ENCODE results near the gene CCNE1.
"Not testable (repeated sequence)": the region's sequence is repeated elsewhere in the genome, so short reads cannot be mapped to it uniquely, and the experiment has no call there.

CCNE1 gene

GRCh38 chr19:29787281-29787680 lies 24.5 kb upstream of the CCNE1 start:
- DNase-seq (ENCODE audit: low spot score), result no peak

- no peak for DNase-seq (ENCODE audit: low spot score)
Measured at GRCh38 chr19:29789007-29789406, 22.8 kb upstream of the CCNE1 start.

DNA sequence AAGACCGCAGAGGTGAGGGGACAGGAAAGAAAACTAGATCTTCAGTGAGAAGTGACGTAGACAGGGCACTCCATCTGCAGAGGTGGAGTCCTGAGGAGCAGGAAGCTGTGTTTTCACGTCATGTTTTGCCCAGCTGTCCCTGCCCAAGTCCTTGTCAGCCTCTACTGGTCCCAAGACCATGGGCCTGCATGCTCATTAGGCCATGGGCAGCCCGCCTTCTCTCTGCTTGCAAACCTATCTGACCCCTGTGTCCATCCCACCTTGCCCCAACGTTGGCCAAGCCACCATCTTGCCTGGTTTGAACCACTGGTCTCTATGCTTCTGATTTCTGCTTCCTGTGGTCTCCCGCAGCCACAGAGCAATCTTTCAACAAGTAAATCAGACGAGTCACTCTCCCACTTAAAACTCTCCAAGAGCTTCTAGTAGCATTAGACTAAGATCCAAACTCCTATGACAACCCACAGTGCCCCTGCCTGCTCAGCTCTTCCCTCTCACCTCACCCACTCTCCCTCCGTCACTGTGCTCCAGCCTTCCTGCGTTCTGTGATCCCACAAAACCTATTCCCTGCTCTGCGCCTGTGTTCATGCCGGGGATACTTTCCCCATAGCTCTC lies 18.6 kb upstream of the CCNE1 start:
- DNase-seq (ENCODE audit: low spot score), result no peak

DNA sequence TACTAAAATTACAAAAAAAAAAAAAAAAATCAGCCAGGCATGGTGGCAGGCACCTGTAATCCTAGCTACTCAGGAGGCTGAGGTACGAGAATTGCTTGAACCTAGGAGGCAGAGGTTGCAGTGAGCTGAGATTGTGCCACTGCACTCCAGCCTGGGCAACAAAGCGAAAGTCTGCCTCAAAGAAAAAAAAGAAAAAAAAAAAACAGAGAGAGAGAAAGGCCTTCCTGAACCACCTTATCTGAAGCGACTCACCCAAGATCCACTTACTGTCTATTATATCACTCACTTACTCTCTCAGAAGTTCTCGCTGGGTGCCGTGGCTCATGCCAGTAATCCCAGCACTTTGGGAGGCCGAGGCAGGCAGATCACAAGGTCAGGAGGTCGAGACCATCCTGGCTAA lies 17.3 kb upstream of the CCNE1 start:
- DNase-seq (ENCODE audit: low spot score), result not testable (repeated sequence)

DNA sequence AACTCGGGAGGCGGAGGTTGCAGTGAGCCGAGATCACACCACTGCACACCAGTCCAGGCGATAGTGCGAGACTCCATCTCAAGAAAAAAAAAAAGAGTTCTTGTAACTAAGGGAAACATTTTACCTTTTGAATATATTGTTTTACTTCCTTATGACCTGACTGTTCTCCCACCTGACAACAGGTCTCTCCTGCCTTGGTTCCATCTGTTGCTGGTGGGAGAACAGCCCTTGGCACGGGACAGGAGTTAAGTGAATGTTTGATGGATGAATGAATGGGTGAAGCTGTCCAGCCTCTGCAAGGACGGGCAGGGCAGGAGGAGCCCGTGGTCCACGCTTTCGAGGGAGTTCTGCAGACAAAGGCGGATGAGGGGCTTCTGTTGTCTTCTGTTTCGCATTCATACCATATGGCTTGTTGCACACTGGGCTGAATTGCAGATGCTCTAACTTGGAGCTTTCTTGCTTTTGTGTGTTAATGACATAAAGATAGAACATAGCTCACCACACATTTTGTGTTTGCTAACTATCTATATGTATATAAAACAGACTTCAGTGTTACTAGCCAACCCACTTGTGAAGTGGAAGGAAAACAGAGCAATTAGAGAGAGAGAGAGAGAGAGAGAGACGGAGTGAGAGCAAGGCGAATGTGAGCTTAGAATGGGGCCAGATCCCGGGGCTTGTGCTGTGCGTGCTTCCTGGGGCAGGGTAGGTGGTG lies 16.2 kb upstream of the CCNE1 start:
- DNase-seq (ENCODE audit: low spot score), result no peak

DNA sequence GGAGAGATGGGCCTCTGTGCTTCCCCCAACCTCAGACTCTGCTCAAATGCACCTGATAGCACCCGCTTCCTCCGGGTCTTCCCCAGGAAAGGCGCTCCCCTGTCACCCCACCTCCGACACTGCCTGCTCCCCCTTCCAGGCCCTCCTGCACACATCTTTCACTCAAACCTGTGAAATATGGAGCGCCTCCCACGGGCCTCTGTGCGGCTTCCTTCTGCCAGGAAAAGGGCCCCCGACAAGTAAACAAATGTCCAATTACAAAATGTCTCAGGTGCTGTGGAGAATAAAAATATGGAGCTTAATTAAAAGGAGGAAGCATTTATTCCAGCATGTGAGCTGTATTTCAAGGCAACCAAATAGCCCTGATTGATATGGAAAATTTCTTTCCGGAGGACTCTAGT lies 15.6 kb upstream of the CCNE1 start:
- no peak for DNase-seq (ENCODE audit: low spot score)

DNA sequence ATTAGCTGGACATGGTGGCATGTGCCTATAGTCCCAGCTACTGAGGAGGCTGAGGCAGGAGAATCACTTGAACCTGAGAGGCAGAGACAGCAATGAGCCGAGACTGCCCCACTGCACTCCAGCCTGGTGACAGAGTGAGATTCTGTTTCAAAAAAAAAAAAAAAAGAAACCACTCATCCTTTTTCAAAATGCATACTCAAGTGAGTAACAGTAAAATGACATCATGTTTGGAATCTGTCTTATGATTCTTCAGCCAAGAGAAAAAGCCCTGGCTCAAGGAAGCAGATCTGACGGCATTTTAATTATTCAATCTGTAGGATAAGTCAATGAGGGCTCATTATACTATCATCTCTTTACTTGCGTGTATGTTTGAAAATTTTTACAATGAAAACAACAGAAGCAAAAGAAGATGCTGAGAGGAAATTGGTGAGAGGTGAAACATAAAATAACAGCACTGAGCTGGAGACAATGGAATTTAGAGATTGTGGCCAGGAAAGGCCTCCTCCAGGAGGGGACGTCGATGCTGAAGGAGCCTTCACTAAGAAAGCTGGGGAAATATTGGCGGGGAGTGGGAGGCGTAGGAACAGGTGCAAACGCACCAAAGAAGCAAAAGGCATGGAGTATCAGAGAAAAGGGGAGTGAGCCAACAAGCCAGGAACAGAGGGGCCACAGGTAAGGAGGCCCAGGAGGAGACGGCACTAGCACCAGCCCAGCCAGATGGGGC lies 12.9 kb upstream of the CCNE1 start:
- no peak for DNase-seq (ENCODE audit: low spot score)

GRCh38 chr19:29800100-29800825 lies 11.5 kb upstream of the CCNE1 start:
- no peak for DNase-seq (ENCODE audit: low spot score)

DNA sequence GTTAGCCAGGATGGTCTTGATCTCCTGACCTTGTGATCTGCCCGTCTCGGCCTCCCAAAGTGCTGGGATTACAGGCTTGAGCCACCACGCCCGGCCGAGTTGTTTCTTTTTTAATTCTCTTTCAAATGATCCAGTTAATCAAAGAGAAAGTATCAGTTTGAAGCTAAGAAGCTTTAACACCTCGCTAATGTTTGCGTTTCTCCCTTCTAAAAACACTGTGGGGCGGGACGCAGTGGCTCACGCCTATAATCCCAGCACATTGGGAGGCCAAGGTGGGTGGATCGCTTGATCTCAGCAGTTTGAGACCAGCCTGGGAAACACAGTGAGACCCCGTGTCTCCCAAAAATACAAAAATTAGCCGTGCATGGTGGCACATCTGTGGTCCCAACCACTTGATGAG lies 7.8 kb upstream of the CCNE1 start:
- DNase-seq (ENCODE audit: low spot score), result not testable (repeated sequence)

- DNase-seq (ENCODE audit: low spot score), result no peak
Measured at GRCh38 chr19:29804493-29804892, 7.3 kb upstream of the CCNE1 start.

- no peak for DNase-seq (ENCODE audit: low spot score)
Measured at GRCh38 chr19:29805031-29805965, 6.5 kb upstream of the CCNE1 start.

DNA sequence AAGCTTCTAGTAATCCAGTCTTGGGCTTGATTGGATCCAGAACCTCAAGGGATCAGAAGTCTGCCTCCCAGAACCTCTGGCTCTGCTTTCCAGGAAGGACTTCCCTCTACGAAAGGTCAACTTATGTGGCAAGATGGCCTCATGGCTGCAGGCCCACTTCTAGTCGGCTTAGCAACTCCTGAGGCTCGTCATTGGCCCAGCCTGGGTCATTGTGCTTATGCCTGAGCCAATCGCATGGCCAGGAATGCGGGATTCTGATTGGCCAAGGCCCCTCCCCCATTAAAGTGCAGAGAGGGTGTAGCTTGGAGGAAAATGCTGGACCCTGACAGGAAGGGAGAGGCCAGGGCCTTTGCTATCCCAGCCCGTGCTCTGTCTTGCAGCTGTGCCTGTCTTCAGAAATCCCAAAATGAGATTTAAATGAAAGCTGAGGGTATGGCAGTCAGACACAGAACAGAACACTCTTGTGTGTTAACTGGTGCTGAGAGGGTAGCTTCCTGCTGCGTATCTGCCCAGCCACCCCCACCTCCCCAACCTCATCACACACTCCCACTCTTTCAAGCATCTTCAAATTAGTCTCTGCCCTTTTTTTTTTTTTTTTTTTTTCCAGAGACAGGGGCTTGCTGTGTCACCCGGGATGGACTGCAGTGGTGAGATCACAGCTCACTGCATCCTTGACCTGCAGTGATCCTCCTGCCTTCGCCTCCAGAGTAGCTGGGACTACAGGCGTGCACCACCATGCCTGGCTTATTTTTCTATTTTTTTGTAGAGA lies 5.5 kb upstream of the CCNE1 start:
- DNase-seq (ENCODE audit: low spot score), result peak; percentile 69

- no peak for DNase-seq (ENCODE audit: low spot score)
Measured at GRCh38 chr19:29807178-29807577, 4.6 kb upstream of the CCNE1 start.

DNA sequence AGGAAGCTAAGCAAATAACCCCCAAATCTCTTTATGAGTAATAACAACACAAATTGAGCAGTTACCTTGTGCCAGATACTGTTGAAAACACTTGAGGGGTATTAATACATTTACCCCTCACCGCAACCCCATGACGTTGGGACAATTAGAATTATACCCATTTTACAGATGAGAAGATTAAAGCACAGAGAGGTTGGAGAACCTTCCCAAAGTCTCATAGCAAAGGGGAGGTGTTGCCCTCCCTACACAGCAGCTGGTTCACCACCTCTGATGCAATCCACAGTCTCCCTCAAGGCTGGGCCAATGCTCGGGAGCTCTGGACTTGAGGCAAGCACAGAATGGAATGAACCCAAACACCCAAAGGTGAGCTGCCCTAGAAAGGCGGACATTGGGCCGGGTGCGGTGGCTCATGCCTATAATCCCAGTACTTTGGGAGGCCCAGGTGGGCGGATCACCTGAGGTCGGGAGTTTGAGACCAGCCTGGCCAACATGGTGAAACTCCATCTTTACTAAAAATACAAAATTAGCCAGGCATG lies 3.9 kb upstream of the CCNE1 start:
- no peak for DNase-seq (ENCODE audit: low spot score)

DNA sequence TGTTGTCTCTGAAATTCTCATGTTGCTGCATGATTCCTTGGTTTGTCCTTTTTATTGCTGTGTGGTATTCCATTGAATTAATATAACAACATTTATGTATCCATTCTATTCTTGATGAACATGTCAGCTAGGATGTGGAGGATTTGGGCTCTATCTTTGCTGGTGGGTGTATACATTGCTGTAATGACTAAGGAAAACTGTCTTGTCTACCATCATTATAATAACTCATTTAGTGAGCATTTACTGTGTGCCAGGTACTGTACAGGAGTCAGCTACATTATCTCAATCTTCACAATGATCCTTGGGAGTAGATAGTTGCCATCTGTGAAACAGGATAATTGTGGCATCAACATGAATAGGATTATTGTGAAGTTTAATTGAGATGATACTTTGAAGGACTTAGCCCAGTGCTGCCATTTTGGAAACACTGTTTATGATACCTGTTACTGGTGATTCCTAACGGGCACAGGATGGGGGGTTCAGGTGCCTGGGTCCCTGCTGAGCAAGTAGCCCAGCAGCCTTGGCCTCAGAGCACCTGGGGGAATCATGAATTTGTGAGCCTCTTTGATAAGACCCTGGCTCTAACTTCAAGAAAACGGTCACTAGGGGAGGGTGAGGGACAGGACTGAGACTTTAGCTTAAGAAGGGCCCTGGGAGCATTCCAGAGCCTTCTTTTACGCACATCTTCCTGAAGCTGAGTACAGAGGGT lies 1.8 kb upstream of the CCNE1 start:
- DNase-seq (ENCODE audit: low spot score), result no peak

DNA sequence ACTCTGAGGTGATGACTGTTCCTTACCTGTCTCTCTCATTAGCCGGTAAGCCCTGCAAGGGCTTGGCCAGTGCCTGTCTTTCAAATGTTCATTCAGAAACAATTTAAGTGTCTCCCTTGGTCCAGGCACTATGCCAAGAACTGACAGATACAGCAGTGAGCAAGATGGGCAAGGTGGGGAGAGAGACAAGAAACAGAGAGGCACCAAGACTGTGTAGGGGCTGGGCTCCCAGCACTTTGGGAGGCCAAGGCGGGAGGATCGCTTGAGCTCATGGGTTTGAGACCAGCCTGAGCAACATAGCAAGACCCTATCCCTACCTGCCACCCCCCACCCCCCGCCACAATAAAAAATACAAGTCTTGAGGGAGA lies 1.3 kb upstream of the CCNE1 start:
- no peak for DNase-seq (ENCODE audit: low spot score)

DNA sequence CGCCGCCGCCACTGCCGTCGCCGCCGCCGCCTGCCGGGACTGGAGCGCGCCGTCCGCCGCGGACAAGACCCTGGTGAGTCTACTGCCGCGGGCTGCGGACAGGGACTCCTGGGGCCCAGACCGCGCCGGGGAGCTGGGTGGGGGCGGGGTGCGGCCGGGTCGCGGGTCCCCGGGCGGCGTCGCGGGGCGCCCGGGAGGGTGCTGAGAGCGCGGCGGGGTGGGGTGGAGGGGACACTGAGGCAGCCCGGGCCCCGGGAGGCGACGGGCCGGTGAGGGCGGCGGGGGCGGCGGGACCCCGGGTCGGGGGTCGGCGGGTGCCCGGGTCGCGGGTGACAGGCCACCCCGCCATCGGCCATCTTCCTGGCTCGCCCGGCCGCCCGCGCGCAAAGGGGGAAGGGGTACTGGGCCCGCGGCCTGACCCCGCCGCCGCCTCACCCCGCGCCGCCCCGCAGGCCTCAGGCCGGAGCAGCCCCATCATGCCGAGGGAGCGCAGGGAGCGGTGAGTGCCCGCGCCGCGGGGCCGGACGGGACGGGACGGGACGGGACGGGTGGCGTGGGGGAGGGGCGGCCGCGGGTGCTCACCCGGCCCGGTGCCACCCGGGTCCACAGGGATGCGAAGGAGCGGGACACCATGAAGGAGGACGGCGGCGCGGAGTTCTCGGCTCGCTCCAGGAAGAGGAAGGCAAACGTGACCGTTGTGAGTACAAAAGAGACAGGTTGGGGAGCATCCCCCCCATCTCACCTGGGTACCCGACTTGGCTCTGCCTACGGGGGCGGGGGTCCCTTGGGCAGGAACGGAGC lies 489 bp downstream of the CCNE1 start:
- peak; percentile 61 for DNase-seq (ENCODE audit: low spot score)

DNA sequence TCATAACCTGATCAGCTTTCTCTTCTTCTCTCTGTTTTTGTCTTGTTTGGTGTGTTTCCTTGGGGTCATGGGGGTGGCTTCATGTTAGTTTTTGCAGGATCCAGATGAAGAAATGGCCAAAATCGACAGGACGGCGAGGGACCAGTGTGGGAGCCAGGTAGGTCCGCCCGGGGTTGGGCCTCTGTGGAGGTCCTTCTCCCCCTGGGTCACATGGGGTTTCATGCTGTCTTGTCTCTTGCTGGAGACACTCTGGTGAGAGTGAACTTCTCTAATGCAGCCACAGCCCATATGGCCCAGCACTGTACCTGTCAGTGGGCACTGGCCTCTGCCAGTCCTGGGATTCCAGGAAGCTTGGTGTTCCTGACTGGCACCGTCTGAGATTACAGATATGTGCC lies 1.1 kb downstream of the CCNE1 start:
- no peak for DNase-seq (ENCODE audit: low spot score)

DNA sequence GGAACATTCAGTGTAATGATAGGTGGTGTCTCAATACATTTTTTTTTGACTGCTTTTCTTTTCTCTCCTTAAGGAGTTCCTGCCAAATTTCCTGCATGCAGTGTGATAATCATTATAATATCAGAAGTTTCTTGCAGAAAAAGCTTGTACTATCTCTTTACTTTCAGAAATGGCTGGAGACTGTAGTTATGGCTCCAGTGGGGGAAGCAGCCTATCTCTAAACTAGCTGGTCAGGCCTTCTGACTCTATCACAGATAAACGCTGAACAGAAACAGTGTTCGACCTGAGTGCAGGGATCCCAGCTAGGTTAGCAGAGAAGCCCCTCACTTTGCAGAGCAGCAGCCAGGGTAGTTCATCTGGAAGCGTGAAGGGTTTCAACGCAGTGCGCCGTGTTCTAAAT lies 1.9 kb downstream of the CCNE1 start:
- no peak for DNase-seq (ENCODE audit: low spot score)

Data from ecto neural progenitor cell (in vitro differentiated cells).